Measurements from ENCODE around the gene DYNLL2. TPM values are rescaled to one million over a fixed set of nuclear protein-coding genes. Genes with fewer than 3 reads are reported as not detected.
"Not testable (repeated sequence)": the region's sequence is repeated elsewhere in the genome, so short reads cannot be mapped to it uniquely, and the experiment has no call there.

Gene DYNLL2
- polyA plus RNA-seq, 2 of the 4 experiments (the other 2 are of a cell fraction) = 19.6 to 33.7 TPM

- CTCF ChIA-PET = no interaction called here
- Histone ChIP-seq H3K9me3 (no peaks in the 10 kb centered on the region), H3K4me2 (no peak overlapping the region), H3K27ac (no peak overlapping the region), H3K4me1 (no peaks in the 10 kb centered on the region), H3K4me3 (no peak overlapping the region)
- TF ChIP-seq ESRRA (IDR thresholded peaks at IDR 0.05; ENCODE audit: borderline replicate concordance, low read length) (no peak), CBX2 (IDR thresholded peaks at IDR 0.05; ENCODE audit: borderline replicate concordance, low read depth) (no peak), ZFP36 (IDR thresholded peaks at IDR 0.05; ENCODE audit: borderline replicate concordance, partially characterized antibody) (no peak), RFX5 (IDR thresholded peaks at IDR 0.05) (no peak), USF2 (IDR thresholded peaks at IDR 0.05) (no peak), TFCP2L1 (CRISPR knock-in tag; IDR thresholded peaks at IDR 0.05) (no peak), FOXS1 (CRISPR knock-in tag; IDR thresholded peaks at IDR 0.05) (no peak), MAFK (IDR thresholded peaks at IDR 0.05; ENCODE audit: partially characterized antibody) (no peak), EHMT2 (IDR thresholded peaks at IDR 0.05; ENCODE audit: low read depth) (no peak), KDM1A (IDR thresholded peaks at IDR 0.05; ENCODE audit: low read depth) (no peak), CTCF (IDR thresholded peaks at IDR 0.05) (no peak), MYC (IDR thresholded peaks at IDR 0.05; ENCODE audit: borderline replicate concordance, low read length) (no peak), ELK1 (IDR thresholded peaks at IDR 0.05; ENCODE audit: low read depth, low read length) (no peak), PBX3 (IDR thresholded peaks at IDR 0.05) (no peak), FOSL2 (IDR thresholded peaks at IDR 0.05) (no peak), FOSL2 (CRISPR knock-in tag; IDR thresholded peaks at IDR 0.05) (no peak), HMGXB4 (CRISPR knock-in tag; IDR thresholded peaks at IDR 0.05; ENCODE audit: borderline replicate concordance) (no peak), NFE2L2 (conservative IDR thresholded peaks at IDR 0.05; ENCODE audit: low read length) (no peak), HOXB5 (CRISPR knock-in tag; IDR thresholded peaks at IDR 0.05) (no peak), NPAS2 (CRISPR knock-in tag; IDR thresholded peaks at IDR 0.05; ENCODE audit: borderline replicate concordance) (no peak), RARB (CRISPR knock-in tag; IDR thresholded peaks at IDR 0.05) (no peak)
- DNase-seq (ENCODE audit: low read depth in 1 of 2, low spot score in 1 of 2) (no peak), ATAC-seq (no peak), FAIRE-seq (peak; percentile 46)
- POLR2A ChIA-PET = interaction anchor here (1.2 kb wide), 1 partner anchor 10 kb away, joined by 3 read pairs; no protein-coding TSS in a partner anchor
- 31% methylated on average over 1 of the region's 1 CpG for WGBS (ENCODE audit: missing lambda C conversion rate)
These were observed 10.4 kb upstream of the DYNLL2 start for GRCh38 chr17:58072862-58073261.

GRCh38 chr17:58073266-58073665 is 10.0 kb upstream of the DYNLL2 start:
- FAIRE-seq; H3K9me3 ChIP-seq; DNase-seq (ENCODE audit: low read depth in 1 of 2, low spot score in 1 of 2); H3K27ac ChIP-seq; H3K4me3 ChIP-seq; ATAC-seq; H3K4me1 ChIP-seq; H3K4me2 ChIP-seq; CTCF ChIA-PET: not testable (repeated sequence)
- WGBS (ENCODE audit: missing lambda C conversion rate) = 40% methylated on average over 7 of the region's 7 CpGs
- POLR2A ChIA-PET = interaction anchor here (1.2 kb wide), 1 partner anchor 10 kb away, joined by 3 read pairs; no protein-coding TSS in a partner anchor

GRCh38 chr17:58074406-58074805 is 8.8 kb upstream of the DYNLL2 start:
- H3K4me1 ChIP-seq; CTCF ChIA-PET; H3K27ac ChIP-seq; DNase-seq (ENCODE audit: low read depth in 1 of 2, low spot score in 1 of 2); H3K4me3 ChIP-seq; FAIRE-seq; POLR2A ChIA-PET; H3K4me2 ChIP-seq; ATAC-seq; H3K9me3 ChIP-seq: not testable (repeated sequence)
- WGBS (ENCODE audit: missing lambda C conversion rate) = 74% methylated on average over 18 of the region's 28 CpGs
